PC-9 (cell line): Measurements from ENCODE around the gene PRMT5.

Experiments
- EZH2 ChIP-seq: fragments of 200-600 bp; sonication (generic); IDR thresholded peaks from 2 replicates; pipeline ENCODE4 v1.8.0; 2017; ENCODE audit warnings: antibody characterized with exemption, low read depth
- TF ChIP-seq, protein P1 (sequence below): fragments of 200-600 bp; sonication (generic); conservative IDR thresholded peaks from 2 replicates; pipeline ENCODE4 v1.6.1; 2017; ENCODE audit warnings: mixed run types, antibody characterized with exemption, mild to moderate bottlenecking, moderate library complexity

DNA sequence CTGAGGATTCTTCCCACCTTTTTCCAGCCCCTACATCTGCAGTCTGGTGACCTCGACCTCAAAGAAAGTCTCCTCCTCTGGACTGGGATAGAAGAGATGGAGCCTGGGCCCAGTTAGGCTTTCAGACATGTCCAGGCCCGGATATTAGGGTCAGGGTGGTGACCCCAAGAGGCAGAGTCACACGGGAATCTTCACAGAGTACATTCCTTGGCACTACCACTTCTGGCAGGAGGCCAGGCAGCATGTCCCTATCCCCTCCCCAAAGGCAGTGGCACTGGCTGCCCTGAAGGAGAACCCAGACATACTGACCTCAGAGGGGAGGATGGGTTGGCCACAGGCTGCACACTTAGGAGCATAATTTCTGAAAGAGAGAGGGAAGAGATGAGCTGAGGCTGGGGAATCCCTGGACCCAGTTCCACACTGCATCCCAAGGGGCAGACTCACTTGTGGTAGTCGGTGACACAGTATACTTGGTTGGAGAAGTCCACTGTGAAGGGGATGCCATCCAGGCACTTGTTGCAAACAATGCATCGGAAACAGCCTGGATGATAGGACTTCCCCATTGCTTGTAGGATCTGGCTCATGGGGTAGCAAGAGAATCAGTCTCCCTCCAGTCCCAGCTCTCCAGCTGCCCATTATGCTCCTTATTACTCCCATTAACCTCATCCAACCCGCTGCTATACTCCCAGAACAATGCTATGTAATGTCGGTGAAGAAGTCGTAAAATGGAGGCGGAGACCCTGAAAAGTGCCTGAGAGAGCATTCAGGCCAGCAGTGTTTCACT lies 45.5 kb upstream of the PRMT5 start:
- TF ChIP-seq, protein P1, sequence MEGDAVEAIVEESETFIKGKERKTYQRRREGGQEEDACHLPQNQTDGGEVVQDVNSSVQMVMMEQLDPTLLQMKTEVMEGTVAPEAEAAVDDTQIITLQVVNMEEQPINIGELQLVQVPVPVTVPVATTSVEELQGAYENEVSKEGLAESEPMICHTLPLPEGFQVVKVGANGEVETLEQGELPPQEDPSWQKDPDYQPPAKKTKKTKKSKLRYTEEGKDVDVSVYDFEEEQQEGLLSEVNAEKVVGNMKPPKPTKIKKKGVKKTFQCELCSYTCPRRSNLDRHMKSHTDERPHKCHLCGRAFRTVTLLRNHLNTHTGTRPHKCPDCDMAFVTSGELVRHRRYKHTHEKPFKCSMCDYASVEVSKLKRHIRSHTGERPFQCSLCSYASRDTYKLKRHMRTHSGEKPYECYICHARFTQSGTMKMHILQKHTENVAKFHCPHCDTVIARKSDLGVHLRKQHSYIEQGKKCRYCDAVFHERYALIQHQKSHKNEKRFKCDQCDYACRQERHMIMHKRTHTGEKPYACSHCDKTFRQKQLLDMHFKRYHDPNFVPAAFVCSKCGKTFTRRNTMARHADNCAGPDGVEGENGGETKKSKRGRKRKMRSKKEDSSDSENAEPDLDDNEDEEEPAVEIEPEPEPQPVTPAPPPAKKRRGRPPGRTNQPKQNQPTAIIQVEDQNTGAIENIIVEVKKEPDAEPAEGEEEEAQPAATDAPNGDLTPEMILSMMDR = no peak
- no peak for TF ChIP-seq EZH2
